Lower lobe of right lung (tissue), 2 donors: ENCODE results near the gene SPSB4. TPM values are rescaled to one million over a fixed set of nuclear protein-coding genes. Genes with fewer than 3 reads are reported as not detected.

Source experiments
- ATAC-seq, 2 donors: fragments of 200-7000 bp; cut with Tn5 transposase; one replicate each; pipeline ENCODE4 v1.9.1; 2020 to 2022; ENCODE audit warnings: mild to moderate bottlenecking in 2 of 2, moderate library complexity in 2 of 2
- DNase-seq: peaks from one replicate; pipeline ENCODE4 v3.0.0-alpha.2; 2020
- H3K27ac ChIP-seq: fragments of 200-600 bp; one replicate; pipeline ENCODE4 v1.8.0; 2022
- H3K27me3 ChIP-seq: fragments of 200-600 bp; one replicate; pipeline ENCODE4 v1.8.0; 2022; ENCODE audit warnings: low read depth
- H3K36me3 ChIP-seq: fragments of 200-600 bp; one replicate; pipeline ENCODE4 v1.8.0; 2022; ENCODE audit warnings: mild to moderate bottlenecking
- H3K4me1 ChIP-seq: fragments of 200-600 bp; one replicate; pipeline ENCODE4 v1.8.0; 2022
- H3K4me3 ChIP-seq: fragments of 200-600 bp; one replicate; pipeline ENCODE4 v1.8.0; 2022; ENCODE audit warnings: mild to moderate bottlenecking
- H3K9me3 ChIP-seq: fragments of 200-600 bp; one replicate; pipeline ENCODE4 v1.8.0; 2022
- intact Hi-C: fragments of 100-400 bp; cut with DNase I; formaldehyde crosslinking; loops from one replicate; pipeline ENCODE4 v1.11.0; 2022
- total RNA-seq: library from RNA; stranded (reverse); fragmentation: NEBNext Ultra II Directional; extraction: Animal tissue kit (Norgen Biotek cat#: 25700); gene quantifications from one replicate; pipeline ENCODE4 v1.2.1, GENCODE V29; 2021
- TF ChIP-seq, protein P1 (sequence below): fragments of 200-600 bp; IDR thresholded peaks from one replicate; pipeline ENCODE4 v1.8.0; 2022; ENCODE audit warnings: antibody characterized with exemption, mild to moderate bottlenecking
- donor health status: DM: no; HTN: yes; CAD: no; lungs with severe emphysema.

The SPSB4 gene
- total RNA-seq, 1 donor from 2014 or later: 0.80 TPM

DNA sequence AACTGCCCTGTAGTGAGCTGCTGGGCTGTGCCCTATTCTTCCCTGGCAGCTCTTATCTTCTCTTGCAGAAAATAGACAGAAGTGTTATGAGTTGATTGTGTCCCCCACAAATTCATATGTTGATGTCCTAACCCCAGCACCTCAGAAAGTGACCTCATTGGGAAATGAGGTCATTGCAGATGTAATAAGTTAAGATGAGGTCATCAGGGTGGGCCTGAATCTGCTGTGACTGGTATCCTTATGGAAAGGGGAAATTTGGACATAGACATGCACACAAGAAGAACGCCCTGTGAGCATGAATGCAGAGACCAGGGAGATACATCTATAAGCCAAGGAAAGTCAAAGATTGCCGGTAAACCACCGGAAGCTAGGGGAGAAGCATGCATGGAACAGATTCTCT lies 49.0 kb downstream of the SPSB4 start:
- intact Hi-C loops: loop anchor here (10.0 kb wide), 1 partner anchor 85 kb away; no protein-coding TSS in a partner anchor
- ATAC-seq (no peak), DNase-seq (no peak)
- Histone ChIP-seq H3K4me1 (no peaks in the 10 kb centered on the region), H3K9me3 (no peaks in the 10 kb centered on the region), H3K27ac (no peak overlapping the region), H3K4me3 (no peak overlapping the region), H3K36me3 (no peaks in the 10 kb centered on the region), H3K27me3 (no peaks in the 10 kb centered on the region)
- TF ChIP-seq, protein P1, sequence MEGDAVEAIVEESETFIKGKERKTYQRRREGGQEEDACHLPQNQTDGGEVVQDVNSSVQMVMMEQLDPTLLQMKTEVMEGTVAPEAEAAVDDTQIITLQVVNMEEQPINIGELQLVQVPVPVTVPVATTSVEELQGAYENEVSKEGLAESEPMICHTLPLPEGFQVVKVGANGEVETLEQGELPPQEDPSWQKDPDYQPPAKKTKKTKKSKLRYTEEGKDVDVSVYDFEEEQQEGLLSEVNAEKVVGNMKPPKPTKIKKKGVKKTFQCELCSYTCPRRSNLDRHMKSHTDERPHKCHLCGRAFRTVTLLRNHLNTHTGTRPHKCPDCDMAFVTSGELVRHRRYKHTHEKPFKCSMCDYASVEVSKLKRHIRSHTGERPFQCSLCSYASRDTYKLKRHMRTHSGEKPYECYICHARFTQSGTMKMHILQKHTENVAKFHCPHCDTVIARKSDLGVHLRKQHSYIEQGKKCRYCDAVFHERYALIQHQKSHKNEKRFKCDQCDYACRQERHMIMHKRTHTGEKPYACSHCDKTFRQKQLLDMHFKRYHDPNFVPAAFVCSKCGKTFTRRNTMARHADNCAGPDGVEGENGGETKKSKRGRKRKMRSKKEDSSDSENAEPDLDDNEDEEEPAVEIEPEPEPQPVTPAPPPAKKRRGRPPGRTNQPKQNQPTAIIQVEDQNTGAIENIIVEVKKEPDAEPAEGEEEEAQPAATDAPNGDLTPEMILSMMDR: no peak

DNA sequence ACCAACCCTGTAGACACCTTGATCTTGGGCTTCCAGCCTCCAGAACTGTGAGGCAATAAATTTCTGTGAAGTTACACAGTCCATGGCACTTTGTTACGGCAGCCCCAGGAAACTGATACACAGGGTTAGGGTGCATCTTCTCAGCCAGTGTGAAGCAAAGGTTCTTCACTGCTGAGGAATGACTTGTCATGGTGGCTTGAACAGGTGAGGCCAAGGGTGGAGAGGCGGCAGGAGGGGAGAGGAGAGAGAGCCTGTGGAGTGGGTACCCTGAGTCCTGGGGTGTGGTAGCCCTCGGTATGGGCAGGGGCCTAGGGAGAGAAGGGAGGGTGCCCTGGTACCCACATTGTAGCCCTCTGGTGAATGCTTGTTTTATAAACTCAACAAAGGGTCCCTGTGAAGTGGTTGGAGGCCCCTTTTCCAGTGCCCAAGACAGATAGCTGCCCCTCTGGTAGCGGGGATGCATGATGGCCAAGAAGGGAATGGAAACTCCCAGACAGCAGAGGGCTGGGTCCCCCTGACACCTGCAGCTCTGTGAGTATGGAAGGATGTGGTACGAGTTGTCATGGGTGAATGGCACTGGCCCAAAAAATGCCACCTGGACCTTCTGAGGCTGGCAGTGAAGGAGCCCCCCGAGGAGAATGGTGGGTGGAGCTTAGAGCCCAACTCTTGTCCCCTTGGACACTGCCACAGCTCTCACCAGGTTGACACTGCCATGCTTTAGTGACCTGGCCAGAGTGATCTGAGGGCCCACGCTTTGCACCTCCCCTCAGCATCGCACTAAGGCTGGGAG lies 49.6 kb downstream of the SPSB4 start:
- no peak overlapping the region for H3K27ac ChIP-seq
- no peaks in the 10 kb centered on the region for H3K27me3 ChIP-seq
- H3K9me3 ChIP-seq: no peaks in the 10 kb centered on the region
- H3K36me3 ChIP-seq: no peaks in the 10 kb centered on the region
- intact Hi-C loops: loop anchor here (10.0 kb wide), 1 partner anchor 86 kb away; no protein-coding TSS in a partner anchor
- no peaks in the 10 kb centered on the region for H3K4me1 ChIP-seq
- ATAC-seq: no peak
- DNase-seq: no peak
- H3K4me3 ChIP-seq: no peak overlapping the region
- TF ChIP-seq, protein P1: no peak

DNA sequence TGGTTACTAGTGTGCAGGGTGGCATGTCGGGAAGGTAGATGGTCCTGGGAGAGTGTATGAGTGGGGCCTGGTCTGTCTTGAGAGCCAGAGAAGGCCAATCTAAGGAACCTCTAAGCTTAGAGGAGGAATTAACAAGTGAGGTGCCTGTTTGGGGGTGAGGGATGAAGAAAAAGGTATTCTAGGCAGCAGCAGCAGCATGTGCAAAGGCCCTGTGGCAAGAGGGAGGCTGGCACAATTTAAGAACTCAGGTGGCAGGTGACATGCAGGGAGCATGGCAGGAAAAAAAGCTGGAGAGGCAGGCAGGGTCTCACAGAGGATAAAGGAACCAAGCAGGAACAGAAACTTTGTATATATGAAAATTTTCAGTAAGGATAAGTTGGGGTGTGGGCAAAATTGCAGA lies 51.2 kb downstream of the SPSB4 start:
- Histone ChIP-seq H3K36me3 (no peaks in the 10 kb centered on the region), H3K4me3 (no peak overlapping the region), H3K4me1 (no peaks in the 10 kb centered on the region), H3K9me3 (no peaks in the 10 kb centered on the region), H3K27ac (no peak overlapping the region), H3K27me3 (no peaks in the 10 kb centered on the region)
- TF ChIP-seq, protein P1: no peak
- ATAC-seq: no peak
- no peak for DNase-seq
- intact Hi-C loops: loop anchor here (10.0 kb wide), 1 partner anchor 88 kb away; no protein-coding TSS in a partner anchor

DNA sequence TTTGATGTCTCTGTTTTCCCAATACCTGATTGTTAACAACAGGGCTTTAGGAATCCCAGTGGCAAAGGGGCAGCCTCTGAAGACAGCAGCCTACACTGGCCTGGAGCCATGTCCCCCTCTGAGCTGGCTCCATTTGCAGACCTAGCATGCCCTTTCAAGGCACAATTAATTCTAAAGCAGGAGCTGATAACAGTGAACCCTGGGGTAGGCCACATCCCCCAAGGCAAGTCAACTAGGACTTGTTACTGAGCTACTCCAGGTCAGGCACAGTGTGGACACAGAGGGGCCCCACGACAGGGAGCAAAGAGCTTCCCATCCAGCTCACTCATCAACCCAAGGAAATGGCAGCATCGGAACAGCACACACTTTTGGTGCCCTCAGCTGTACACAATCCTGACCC lies 51.9 kb downstream of the SPSB4 start:
- no peaks in the 10 kb centered on the region for H3K36me3 ChIP-seq
- TF ChIP-seq, protein P1: no peak
- no peaks in the 10 kb centered on the region for H3K27me3 ChIP-seq
- H3K27ac ChIP-seq: no peak overlapping the region
- intact Hi-C loops: loop anchor here (10.0 kb wide), 1 partner anchor 88 kb away; no protein-coding TSS in a partner anchor
- no peak overlapping the region for H3K4me3 ChIP-seq
- H3K4me1 ChIP-seq: no peaks in the 10 kb centered on the region
- ATAC-seq (no peak), DNase-seq (no peak)
- no peaks in the 10 kb centered on the region for H3K9me3 ChIP-seq

DNA sequence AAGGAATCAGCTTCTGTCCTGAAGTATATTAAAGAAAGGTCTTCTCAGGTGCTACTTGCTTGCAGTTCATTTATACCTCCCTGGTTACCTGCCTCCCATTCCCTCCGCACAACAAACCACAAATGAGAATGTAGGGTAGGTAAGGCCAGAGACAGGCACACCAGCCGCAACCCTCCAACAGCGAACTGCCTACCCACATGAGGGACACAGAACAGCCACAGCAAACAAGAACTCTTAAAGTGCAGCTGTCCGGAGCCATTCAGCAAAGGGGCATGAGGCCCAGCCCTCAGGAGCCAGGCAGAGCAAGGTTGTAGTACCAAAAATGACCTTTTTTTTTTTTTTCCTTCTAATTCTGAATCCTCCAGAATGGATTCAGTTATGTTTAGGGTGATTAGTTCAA lies 52.4 kb downstream of the SPSB4 start:
- H3K4me3 ChIP-seq: no peak overlapping the region
- DNase-seq (no peak), ATAC-seq (no peak)
- no peak overlapping the region for H3K27ac ChIP-seq
- intact Hi-C loops: loop anchor here (10.0 kb wide), 1 partner anchor 89 kb away; no protein-coding TSS in a partner anchor
- H3K9me3 ChIP-seq: no peaks in the 10 kb centered on the region
- H3K27me3 ChIP-seq: no peaks in the 10 kb centered on the region
- no peaks in the 10 kb centered on the region for H3K36me3 ChIP-seq
- TF ChIP-seq, protein P1: no peak
- H3K4me1 ChIP-seq: no peaks in the 10 kb centered on the region
